ENCODE results near the gene SYNM. TPM values are rescaled to one million over a fixed set of nuclear protein-coding genes. Genes with fewer than 3 reads are reported as not detected.

Gene SYNM
- total and polyA plus RNA-seq, 8 donors: 2.0 to 4.5 (median 3.3) TPM

GRCh38 chr15:99170476-99171065 lies 65.7 kb downstream of the SYNM start:
- DNase-seq: no peak
- no peak overlapping the region for H3K4me3 ChIP-seq
- peaks cover 0 to 8% (median 0%) of the 10 kb centered on the region in 3 donors for H3K36me3 ChIP-seq
- no peak for TF ChIP-seq CTCF (IDR thresholded peaks at IDR 0.05)
- FAIRE-seq: no peak
- no peaks in the 10 kb centered on the region for H3K27me3 ChIP-seq
- H3K4me1 ChIP-seq: no peaks in the 10 kb centered on the region
- intact Hi-C loops (cut with DNase I): no loop called here
- 74 to 77% methylated on average over 7 of the region's 7 CpGs for WGBS, 2 donors
- ATAC-seq: peak in 1 of 4 donors; percentile 21
- no peaks in the 10 kb centered on the region for H3K9me3 ChIP-seq
- H3K27ac ChIP-seq: no peak overlapping the region

GRCh38 chr15:99172171-99172570 lies 67.3 kb downstream of the SYNM start:
- no peak overlapping the region for H3K27ac ChIP-seq
- H3K9me3 ChIP-seq: no peaks in the 10 kb centered on the region
- no peak for DNase-seq
- H3K27me3 ChIP-seq: no peaks in the 10 kb centered on the region
- H3K4me3 ChIP-seq: no peak overlapping the region
- intact Hi-C loops (cut with DNase I): no loop called here
- H3K4me1 ChIP-seq: no peaks in the 10 kb centered on the region
- no peak for ATAC-seq
- H3K36me3 ChIP-seq: peaks cover 0 to 5% (median 0%) of the 10 kb centered on the region in 3 donors
- no peak for TF ChIP-seq CTCF (IDR thresholded peaks at IDR 0.05)
- no peak for FAIRE-seq
- 96 to 97% methylated on average over 4 of the region's 4 CpGs for WGBS, 2 donors

- Histone ChIP-seq H3K36me3 (no peaks in the 10 kb centered on the region), H3K4me1 (no peaks in the 10 kb centered on the region), H3K9me3 (no peaks in the 10 kb centered on the region), H3K27me3 (no peaks in the 10 kb centered on the region), H3K4me3 (no peak overlapping the region), H3K27ac (no peak overlapping the region)
- FAIRE-seq (no peak), DNase-seq (no peak), ATAC-seq (no peak)
- 94 to 97% methylated on average over 3 of the region's 3 CpGs for WGBS, 2 donors
- intact Hi-C loops (cut with DNase I): no loop called here
- TF ChIP-seq CTCF (IDR thresholded peaks at IDR 0.05): no peak
Observed at GRCh38 chr15:99172989-99173388, 68.1 kb downstream of the SYNM start.

- Histone ChIP-seq H3K36me3 (no peaks in the 10 kb centered on the region), H3K4me3 (no peak overlapping the region), H3K4me1 (no peaks in the 10 kb centered on the region), H3K27me3 (no peaks in the 10 kb centered on the region), H3K9me3 (no peaks in the 10 kb centered on the region), H3K27ac (no peak overlapping the region)
- TF ChIP-seq CTCF (IDR thresholded peaks at IDR 0.05): no peak
- no peak for FAIRE-seq
- intact Hi-C loops (cut with DNase I): no loop called here
- ATAC-seq: no peak
- WGBS, 2 donors: 78% methylated on average over 12 to 15 of the region's 15 CpGs
- no peak for DNase-seq
Observed at GRCh38 chr15:99174567-99175395, 69.9 kb downstream of the SYNM start.

- ATAC-seq (no peak), DNase-seq (no peak), FAIRE-seq (no peak)
- intact Hi-C loops (cut with DNase I): no loop called here
- H3K9me3 ChIP-seq: no peaks in the 10 kb centered on the region
- 91 to 92% methylated on average over 2 of the region's 2 CpGs for WGBS, 2 donors
- no peaks in the 10 kb centered on the region for H3K4me1 ChIP-seq
- H3K36me3 ChIP-seq: no peaks in the 10 kb centered on the region
- no peak overlapping the region for H3K27ac ChIP-seq
- no peak for TF ChIP-seq CTCF (IDR thresholded peaks at IDR 0.05)
- H3K4me3 ChIP-seq: no peak overlapping the region
- H3K27me3 ChIP-seq: no peaks in the 10 kb centered on the region
Observed at GRCh38 chr15:99176757-99177156, 71.9 kb downstream of the SYNM start.
